Epithelial cell of esophagus (primary cell): ENCODE measurements around the gene CAPN10.
"Not testable (repeated sequence)": the region's sequence is repeated elsewhere in the genome, so short reads cannot be mapped to it uniquely, and the experiment has no call there.

Experiments used
- DNase-seq: peaks from one replicate; pipeline ENCODE4 v3.0.0; 2010; ENCODE audit warnings: low read depth
- H3K4me3 ChIP-seq: 2 replicates; pipeline ENCODE4 v1.5.1; 2011; ENCODE audit warnings: mild to moderate bottlenecking, low read length, control low read depth
- CTCF ChIP-seq: IDR thresholded peaks from 2 replicates; pipeline ENCODE4 v1.5.1; 2011; ENCODE audit warnings: low read depth, mild to moderate bottlenecking, low read length, control low read depth, inconsistent platforms; ENCODE audit not compliant: insufficient read depth; ENCODE audit errors: missing control alignments

CAPN10 gene

GRCh38 chr2:240559286-240559685 is 27.2 kb upstream of the CAPN10 start:
- no peak for DNase-seq

GRCh38 chr2:240560084-240560479 is 26.5 kb upstream of the CAPN10 start, which contains the start of gene DUSP28:
Gene DUSP28 (plus strand): TSS chr2:240560357. CDS start chr2:240560685, 328 bp downstream.
- peak within 1 kb of the TSS; percentile 79 for H3K4me3 ChIP-seq
- DNase-seq = peak; percentile 89
- no peak for TF ChIP-seq CTCF

More at GRCh38 chr2:240559286-240559685, 27.2 kb upstream of the CAPN10 start:
- no peak for TF ChIP-seq CTCF
- H3K4me3 ChIP-seq = peak overlapping the region; percentile 79

- TF ChIP-seq CTCF = peak; percentile 36
- peak; percentile 98 for DNase-seq
- H3K4me3 ChIP-seq = peak overlapping the region; percentile 79
These were observed 25.8 kb upstream of the CAPN10 start for GRCh38 chr2:240560480-240561324.

- peak overlapping the region; percentile 79 for H3K4me3 ChIP-seq
- TF ChIP-seq CTCF = no peak
- DNase-seq = peak; percentile 92
These were observed 25.1 kb upstream of the CAPN10 start for GRCh38 chr2:240561325-240561971.

GRCh38 chr2:240563231-240563630 is 23.3 kb upstream of the CAPN10 start:
- DNase-seq, H3K4me3 ChIP-seq: not testable (repeated sequence)

- TF ChIP-seq CTCF = no peak
- DNase-seq = no peak
These were observed 22.5 kb upstream of the CAPN10 start for GRCh38 chr2:240563951-240564560.

More at GRCh38 chr2:240563951-240564560, 22.5 kb upstream of the CAPN10 start:
- no peak overlapping the region for H3K4me3 ChIP-seq
